Measurements from ENCODE around the gene PLSCR3. TPM values are rescaled to one million over a fixed set of nuclear protein-coding genes. Genes with fewer than 3 reads are reported as not detected.

The PLSCR3 gene
- total RNA-seq, 1 donor: 16.8 TPM

GRCh38 chr17:7357381-7357780 lies 36.9 kb downstream of the PLSCR3 start:
- TF ChIP-seq, protein P1, sequence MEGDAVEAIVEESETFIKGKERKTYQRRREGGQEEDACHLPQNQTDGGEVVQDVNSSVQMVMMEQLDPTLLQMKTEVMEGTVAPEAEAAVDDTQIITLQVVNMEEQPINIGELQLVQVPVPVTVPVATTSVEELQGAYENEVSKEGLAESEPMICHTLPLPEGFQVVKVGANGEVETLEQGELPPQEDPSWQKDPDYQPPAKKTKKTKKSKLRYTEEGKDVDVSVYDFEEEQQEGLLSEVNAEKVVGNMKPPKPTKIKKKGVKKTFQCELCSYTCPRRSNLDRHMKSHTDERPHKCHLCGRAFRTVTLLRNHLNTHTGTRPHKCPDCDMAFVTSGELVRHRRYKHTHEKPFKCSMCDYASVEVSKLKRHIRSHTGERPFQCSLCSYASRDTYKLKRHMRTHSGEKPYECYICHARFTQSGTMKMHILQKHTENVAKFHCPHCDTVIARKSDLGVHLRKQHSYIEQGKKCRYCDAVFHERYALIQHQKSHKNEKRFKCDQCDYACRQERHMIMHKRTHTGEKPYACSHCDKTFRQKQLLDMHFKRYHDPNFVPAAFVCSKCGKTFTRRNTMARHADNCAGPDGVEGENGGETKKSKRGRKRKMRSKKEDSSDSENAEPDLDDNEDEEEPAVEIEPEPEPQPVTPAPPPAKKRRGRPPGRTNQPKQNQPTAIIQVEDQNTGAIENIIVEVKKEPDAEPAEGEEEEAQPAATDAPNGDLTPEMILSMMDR (IDR thresholded peaks at IDR 0.05; ENCODE audit: insufficient read depth, low read depth, low read length): no peak
- DNase-seq (ENCODE audit: low read depth): no peak
- no peak overlapping the region for H3K4me3 ChIP-seq (ENCODE audit: low read depth, low read length)

- TF ChIP-seq, protein P1 (IDR thresholded peaks at IDR 0.05; ENCODE audit: insufficient read depth, low read depth, low read length): no peak
- DNase-seq (ENCODE audit: low read depth): no peak
- H3K4me3 ChIP-seq (ENCODE audit: low read depth, low read length): no peak overlapping the region
Observed at GRCh38 chr17:7356756-7357155, 37.6 kb downstream of the PLSCR3 start.

DNA sequence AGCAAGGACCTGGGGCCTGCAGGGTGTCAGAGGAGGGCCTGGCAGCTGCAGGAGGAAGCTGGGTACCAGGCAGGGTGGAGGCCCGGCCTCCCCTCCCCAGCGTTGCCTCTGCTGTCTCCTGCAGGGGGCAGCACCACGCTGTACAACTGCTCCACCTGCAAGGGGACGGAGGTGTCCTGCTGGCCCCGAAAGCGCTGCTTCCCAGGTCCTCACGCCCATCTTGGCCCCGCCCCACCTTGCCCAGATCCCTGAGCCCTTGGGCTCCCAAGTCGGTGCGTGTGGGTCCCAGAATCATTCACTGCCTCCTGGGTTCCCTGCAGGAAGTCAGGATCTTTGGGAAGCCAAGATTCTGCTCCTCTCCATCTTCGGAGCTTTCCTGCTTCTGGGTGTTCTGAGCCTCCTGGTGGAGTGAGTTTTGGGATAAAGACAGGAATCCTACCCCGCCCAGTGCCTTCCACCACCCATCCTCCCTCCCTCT lies 38.2 kb downstream of the PLSCR3 start:
- DNase-seq (ENCODE audit: low read depth): peak; percentile 70
- H3K4me3 ChIP-seq (ENCODE audit: low read depth, low read length): no peak overlapping the region
- TF ChIP-seq, protein P1 (IDR thresholded peaks at IDR 0.05; ENCODE audit: insufficient read depth, low read depth, low read length): peak; percentile 80

DNA sequence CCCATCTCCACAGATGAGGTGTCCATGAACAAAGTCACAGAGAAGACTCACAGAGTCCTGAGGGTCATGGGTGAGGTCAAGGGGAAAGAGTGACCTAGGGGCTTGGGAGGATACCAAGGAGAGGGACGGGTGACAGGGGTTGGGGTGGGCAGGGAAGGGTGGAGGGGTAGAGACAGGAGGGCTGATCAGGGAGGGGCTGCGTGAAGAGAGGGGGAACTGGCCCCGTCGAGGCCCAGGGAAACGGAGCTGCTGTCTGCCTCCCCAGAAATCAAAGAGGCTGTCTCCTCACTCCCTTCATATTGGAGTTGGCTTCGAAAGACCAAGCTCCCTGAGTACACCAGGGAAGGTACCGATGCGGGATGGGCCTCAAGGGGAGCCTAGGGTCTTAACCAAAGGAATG lies 38.8 kb downstream of the PLSCR3 start:
- TF ChIP-seq, protein P1 (IDR thresholded peaks at IDR 0.05; ENCODE audit: insufficient read depth, low read depth, low read length): no peak
- H3K4me3 ChIP-seq (ENCODE audit: low read depth, low read length): no peak overlapping the region
- DNase-seq (ENCODE audit: low read depth): no peak

DNA sequence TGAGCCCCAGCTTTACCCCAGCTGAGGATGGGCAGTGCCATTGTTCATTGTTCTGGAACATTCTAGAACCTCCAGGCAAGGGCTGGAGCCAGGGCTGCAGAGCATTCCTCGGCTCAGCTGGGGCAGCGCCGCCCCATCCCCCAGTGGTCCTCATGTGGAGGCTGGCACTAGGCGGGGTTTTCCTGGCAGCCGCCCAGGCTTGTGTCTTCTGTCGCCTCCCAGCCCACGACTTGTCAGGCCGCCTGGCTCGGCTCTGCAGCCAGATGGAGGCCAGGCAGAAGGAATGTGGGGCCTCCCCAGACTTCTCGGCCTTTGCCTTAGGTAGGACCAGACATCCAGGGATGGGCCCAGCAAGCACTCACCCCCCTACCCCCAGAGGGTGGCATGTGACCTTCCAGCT lies 39.3 kb downstream of the PLSCR3 start, which contains the start of gene TMEM95:
TMEM95 (plus strand) TSS at position 104 of the 400 bp plus-strand sequence; CDS start at position 153, 49 bp downstream.
- H3K4me3 ChIP-seq (ENCODE audit: low read depth, low read length): no peak within 1 kb of the TSS
- no peak for DNase-seq (ENCODE audit: low read depth)
- TF ChIP-seq, protein P1 (IDR thresholded peaks at IDR 0.05; ENCODE audit: insufficient read depth, low read depth, low read length): no peak

GRCh38 chr17:7354262-7354843 lies 40.0 kb downstream of the PLSCR3 start:
- peak; percentile 21 for DNase-seq (ENCODE audit: low read depth)
- no peak overlapping the region for H3K4me3 ChIP-seq (ENCODE audit: low read depth, low read length)
- TF ChIP-seq, protein P1 (IDR thresholded peaks at IDR 0.05; ENCODE audit: insufficient read depth, low read depth, low read length): no peak
